ENCODE data around the gene PIK3R5.

The PIK3R5 gene

DNA sequence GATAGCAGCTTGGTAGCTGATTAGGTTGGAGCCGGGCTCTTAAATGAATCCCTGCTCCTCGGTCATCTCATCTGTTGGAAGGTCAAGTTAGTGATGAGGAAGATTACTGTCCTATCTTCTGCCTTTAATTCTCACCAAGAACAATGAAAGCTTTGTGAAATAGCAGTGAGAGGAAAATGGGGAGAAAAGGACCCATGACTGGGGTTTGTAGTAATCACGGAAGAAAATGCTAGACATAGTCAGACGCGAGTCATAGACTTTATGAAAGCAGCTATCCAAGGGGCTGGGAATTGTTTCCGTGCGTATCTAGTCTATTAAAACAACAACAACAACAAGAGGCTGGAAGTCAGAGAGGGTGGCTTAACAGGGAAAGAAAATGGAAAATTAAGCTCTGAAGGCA is 18.3 kb downstream of the PIK3R5 start:
- no peak overlapping the region for H3K4me3 ChIP-seq (ENCODE audit: low read depth, low read length)
- in situ Hi-C loops (cut with HindIII; ENCODE audit: low sequenced_read_pairs): loop anchor here (5.0 kb wide), 1 partner anchor 50 kb away; no protein-coding TSS in a partner anchor
- DNase-seq (ENCODE audit: low read depth): no peak
- TF ChIP-seq, protein P1, sequence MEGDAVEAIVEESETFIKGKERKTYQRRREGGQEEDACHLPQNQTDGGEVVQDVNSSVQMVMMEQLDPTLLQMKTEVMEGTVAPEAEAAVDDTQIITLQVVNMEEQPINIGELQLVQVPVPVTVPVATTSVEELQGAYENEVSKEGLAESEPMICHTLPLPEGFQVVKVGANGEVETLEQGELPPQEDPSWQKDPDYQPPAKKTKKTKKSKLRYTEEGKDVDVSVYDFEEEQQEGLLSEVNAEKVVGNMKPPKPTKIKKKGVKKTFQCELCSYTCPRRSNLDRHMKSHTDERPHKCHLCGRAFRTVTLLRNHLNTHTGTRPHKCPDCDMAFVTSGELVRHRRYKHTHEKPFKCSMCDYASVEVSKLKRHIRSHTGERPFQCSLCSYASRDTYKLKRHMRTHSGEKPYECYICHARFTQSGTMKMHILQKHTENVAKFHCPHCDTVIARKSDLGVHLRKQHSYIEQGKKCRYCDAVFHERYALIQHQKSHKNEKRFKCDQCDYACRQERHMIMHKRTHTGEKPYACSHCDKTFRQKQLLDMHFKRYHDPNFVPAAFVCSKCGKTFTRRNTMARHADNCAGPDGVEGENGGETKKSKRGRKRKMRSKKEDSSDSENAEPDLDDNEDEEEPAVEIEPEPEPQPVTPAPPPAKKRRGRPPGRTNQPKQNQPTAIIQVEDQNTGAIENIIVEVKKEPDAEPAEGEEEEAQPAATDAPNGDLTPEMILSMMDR (IDR thresholded peaks at IDR 0.05; ENCODE audit: low read depth, low read length, missing control alignments): no peak

DNA sequence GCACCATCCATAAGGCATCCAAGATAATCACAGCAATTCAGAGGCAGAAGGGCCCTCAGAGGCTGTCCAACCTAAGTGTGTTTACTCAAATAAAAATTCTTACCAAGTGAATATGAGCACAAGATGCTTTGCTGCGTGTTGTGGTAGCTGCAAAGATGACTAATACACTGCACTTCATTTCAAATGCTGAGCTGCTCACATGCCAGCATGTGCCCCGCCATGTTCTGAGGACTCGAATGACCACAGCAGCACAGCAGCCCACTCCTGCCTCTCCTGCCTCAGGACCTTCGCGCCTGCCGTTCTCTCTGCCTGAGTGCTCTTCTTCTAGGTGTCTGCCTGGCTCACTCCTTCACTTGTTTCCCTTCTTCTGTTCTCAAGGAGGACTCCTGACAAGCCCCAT is 19.0 kb downstream of the PIK3R5 start:
- TF ChIP-seq, protein P1 (IDR thresholded peaks at IDR 0.05; ENCODE audit: low read depth, low read length, missing control alignments): no peak
- DNase-seq (ENCODE audit: low read depth): no peak
- no peak overlapping the region for H3K4me3 ChIP-seq (ENCODE audit: low read depth, low read length)
- in situ Hi-C loops (cut with HindIII; ENCODE audit: low sequenced_read_pairs): loop anchor here (5.0 kb wide), 1 partner anchor 49 kb away; no protein-coding TSS in a partner anchor

DNA sequence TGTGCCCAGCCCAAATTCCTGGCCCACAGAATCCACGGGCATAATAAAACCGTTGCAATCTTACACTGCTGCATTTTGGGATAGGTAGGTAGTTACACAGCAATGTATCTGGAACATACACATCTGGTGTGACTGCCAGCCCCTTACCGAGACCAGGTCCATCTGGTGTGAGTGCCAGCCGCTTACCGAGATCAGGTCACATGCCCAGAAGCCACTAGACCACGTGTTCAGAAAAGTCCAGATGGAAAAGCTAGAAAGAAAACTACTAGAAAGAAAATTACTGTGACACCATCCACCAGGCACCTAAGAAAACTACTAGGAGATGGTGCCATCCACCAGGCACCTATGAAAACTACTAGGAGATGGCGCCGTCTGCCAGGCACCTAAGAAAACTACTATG is 19.4 kb downstream of the PIK3R5 start:
- DNase-seq (ENCODE audit: low read depth): no peak
- TF ChIP-seq, protein P1 (IDR thresholded peaks at IDR 0.05; ENCODE audit: low read depth, low read length, missing control alignments): no peak
- in situ Hi-C loops (cut with HindIII; ENCODE audit: low sequenced_read_pairs): loop anchor here (5.0 kb wide), 1 partner anchor 49 kb away; no protein-coding TSS in a partner anchor
- no peak overlapping the region for H3K4me3 ChIP-seq (ENCODE audit: low read depth, low read length)

DNA sequence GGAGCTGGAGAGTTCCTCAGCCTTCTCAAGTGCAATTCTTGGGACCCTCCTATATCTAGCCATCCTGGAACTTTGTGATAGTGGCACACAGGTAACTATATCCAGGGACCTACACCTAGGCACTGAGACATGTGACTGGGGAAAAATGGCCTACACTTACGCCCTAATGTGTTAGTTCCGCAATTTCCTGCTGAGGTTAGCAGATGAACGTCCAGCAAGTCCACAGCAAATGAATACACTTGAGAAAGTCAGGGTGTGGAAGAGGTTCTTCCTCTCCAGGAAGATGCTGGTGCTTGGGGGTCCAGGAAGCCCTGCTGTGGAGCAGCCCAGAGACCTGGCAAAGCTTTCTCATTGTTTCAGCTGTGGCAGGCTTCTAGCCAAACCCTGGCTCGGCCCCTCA is 20.8 kb downstream of the PIK3R5 start:
- in situ Hi-C loops (cut with HindIII; ENCODE audit: low sequenced_read_pairs): loop anchor here (5.0 kb wide), 1 partner anchor 47 kb away; no protein-coding TSS in a partner anchor
- H3K4me3 ChIP-seq (ENCODE audit: low read depth, low read length): no peak overlapping the region
- DNase-seq (ENCODE audit: low read depth): no peak
- TF ChIP-seq, protein P1 (IDR thresholded peaks at IDR 0.05; ENCODE audit: low read depth, low read length, missing control alignments): no peak

DNA sequence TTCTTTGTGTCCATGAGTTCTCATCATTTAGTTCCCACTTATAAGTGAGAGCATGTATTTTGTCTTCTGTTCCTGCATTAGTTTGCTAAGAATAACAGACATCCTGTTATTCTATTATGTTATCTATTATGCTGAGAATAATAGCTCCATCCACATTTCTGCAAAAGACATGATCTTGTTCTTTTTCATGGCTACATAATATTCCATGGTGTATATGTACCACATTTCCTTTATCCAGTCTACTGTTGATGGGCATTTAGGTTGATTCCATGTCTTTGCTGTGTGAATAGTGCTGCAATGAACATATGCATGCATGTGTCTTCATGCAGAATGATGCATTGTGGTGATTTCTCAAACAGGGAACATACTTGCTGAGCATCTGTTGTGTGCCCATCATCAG is 21.4 kb downstream of the PIK3R5 start:
- no peak overlapping the region for H3K4me3 ChIP-seq (ENCODE audit: low read depth, low read length)
- TF ChIP-seq, protein P1 (IDR thresholded peaks at IDR 0.05; ENCODE audit: low read depth, low read length, missing control alignments): no peak
- in situ Hi-C loops (cut with HindIII; ENCODE audit: low sequenced_read_pairs): no loop called here
- no peak for DNase-seq (ENCODE audit: low read depth)

DNA sequence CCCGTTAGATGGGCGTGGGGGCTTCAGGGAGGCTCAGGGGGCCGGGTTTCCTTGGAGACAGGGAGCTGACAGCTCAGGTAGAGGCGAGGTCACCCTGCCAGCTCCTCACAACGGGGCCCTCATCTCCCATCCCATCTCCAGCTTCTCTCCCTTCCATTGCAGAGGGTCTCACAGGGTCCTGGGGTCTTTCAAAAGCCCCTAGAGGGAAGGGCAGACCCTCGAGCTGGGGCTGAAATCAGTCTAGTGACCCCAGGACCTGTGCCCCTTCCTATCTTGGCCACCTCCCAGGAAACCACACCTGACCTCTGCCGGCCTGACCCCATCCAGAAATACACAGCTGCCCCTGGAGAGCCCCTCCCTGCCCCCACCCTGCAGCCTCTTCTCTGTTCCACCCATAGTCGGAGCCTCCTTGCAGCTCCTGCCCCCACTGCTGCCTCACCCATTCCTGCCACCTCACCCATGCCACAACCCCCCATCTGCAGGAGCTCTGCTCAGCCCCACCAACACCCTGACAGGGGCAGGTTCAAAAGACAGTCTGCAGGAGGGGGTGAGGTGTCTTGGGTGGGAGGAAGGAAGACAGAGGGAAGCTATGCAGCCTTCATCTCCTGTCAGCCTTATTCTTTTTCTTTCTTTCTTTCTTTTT is 23.4 kb downstream of the PIK3R5 start:
- no peak overlapping the region for H3K4me3 ChIP-seq (ENCODE audit: low read depth, low read length)
- TF ChIP-seq, protein P1 (IDR thresholded peaks at IDR 0.05; ENCODE audit: low read depth, low read length, missing control alignments): no peak
- in situ Hi-C loops (cut with HindIII; ENCODE audit: low sequenced_read_pairs): no loop called here
- no peak for DNase-seq (ENCODE audit: low read depth)

Measured in astrocyte of the cerebellum (primary cell).